NCI-H1694 (cell line): Measurements from ENCODE around the gene PRND.
"Not testable (repeated sequence)": the region's sequence is repeated elsewhere in the genome, so short reads cannot be mapped to it uniquely, and the experiment has no call there.

Experiments
- DNase-seq: peaks from one replicate; lab custom pipeline; 2025; lab: John Stamatoyannopoulos, UW

The PRND gene

DNA sequence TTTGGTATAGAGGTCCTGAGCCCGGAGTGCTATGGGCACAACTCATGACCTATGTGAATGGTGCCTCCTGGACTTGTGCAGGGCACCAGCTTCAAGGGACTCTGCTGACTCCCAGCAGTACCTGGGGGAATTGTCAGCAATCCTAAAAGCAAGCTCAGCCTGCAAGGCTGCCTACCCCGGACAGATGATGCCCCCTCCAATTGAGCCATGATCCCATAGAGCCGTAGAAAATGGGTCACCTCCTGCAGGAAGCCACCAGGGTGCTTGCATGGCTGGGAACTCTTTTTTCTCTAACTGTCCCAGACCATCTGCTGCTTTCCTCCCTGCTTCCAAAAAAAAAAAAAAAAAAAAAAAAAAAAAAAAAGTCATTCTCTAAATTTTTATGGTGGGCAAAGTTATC, 12.9 kb upstream of the PRND start:
- no peak for DNase-seq

DNA sequence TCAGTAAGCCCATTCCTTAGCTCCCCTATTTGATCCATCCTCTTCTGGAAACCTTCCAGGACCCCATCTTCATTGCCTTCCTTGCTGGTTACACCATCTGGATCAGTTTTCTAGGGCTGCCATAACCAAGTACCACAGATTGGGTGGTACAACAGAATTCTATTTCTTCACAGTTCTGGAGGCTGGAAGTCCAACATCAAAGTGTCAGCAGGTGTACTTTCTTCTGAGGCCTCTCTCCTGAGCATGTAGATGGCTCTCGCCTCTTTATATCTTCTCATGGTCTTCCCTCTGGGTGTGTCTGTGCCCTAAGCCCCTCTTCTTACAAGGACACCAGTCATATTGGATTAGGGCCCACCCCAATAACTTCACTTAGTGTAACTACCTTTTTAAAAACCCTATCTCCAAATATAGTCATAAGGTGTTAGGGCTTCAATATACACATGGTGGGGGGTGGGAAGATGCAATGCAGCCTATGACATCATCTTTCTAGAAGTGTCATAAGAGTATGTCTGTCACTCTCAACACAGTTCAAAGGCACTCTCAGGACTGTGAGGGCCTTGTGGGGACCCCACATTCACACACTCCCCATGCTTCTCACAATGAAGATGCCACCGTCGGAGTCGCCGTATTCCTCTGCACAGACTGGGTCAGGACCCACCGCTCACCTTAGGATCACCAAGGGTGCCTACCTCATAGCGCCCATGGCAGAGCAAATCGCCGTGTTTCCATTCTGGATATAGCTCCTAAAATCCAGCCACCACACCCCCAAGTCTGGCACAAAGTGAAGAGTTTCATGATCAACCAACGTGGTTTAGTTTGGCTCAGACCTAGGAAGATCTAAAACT, 12.2 kb upstream of the PRND start:
- no peak for DNase-seq

DNA sequence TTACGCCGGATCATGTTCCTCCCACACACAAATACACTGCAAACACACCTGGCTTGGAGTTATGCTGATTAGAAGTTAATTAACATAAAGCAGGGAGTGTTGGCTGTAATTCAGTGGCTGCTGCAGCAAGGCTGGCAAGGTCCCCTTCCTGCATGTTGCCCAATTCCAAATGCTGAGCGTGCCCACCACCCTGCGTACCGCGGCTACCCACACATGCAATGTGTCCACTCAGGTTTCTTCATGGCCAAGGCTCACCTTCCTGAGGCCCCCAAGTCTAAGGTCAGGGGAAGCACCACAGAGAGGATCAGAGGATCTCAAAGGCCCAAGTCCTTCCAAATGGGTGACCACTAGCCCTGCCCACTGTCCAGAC, 11.6 kb upstream of the PRND start:
- DNase-seq: no peak

DNA sequence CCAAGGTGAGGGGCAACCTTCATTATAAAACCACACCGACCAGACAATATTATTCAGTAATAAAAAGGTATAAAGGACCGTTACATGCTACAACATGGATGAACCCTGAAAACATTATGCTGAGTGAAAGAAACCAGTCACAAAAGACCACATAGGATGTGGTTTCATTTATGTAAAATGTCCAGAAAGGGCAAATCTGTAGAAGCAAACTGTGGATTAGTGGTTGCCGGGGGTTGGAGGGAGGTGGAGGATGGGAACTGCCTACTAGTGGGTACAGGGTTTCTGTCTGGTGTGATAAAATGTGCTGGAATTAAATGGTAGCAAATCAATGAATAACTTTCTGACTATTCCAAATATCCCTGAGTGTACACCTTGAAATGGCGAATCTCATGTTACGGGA, 10.2 kb upstream of the PRND start:
- DNase-seq: no peak

DNA sequence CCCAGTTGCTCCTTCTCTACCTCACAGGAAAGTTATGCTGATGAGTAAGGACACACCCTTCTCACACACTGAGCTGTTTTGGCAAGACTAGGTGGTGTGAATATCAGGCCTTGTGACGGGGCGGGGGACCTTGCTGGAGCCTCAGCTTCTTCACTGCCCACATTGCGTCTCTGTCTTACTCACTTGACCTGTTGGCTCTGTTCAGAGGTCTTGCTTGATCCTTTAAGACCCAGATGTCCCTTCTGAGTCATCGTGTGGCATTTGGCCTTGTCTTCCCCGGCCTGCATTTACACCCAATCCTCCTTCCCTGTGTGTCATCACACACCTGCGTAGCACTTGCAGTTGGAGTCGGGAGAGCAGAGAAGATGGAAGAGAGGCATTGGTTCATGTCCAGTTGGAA, 8.3 kb upstream of the PRND start:
- no peak for DNase-seq

DNA sequence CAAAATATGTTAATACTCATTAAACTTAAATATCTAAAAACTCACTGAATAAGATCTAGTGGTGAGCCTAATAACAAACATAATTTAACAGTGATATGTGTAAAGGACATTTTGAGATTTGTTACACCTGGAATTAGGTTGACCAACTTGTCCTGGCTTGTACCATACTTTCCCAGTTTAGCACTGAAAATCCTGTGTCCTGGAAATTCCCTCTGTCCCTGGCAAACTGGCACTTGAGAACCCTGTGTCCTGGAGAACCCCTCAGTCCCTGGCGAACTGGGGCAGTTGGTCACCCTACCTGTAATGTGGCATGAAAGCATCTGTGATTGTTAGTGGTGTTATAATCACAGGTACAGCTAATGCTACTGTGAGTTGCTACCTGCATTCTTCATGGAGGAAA, 6.9 kb upstream of the PRND start:
- no peak for DNase-seq

DNA sequence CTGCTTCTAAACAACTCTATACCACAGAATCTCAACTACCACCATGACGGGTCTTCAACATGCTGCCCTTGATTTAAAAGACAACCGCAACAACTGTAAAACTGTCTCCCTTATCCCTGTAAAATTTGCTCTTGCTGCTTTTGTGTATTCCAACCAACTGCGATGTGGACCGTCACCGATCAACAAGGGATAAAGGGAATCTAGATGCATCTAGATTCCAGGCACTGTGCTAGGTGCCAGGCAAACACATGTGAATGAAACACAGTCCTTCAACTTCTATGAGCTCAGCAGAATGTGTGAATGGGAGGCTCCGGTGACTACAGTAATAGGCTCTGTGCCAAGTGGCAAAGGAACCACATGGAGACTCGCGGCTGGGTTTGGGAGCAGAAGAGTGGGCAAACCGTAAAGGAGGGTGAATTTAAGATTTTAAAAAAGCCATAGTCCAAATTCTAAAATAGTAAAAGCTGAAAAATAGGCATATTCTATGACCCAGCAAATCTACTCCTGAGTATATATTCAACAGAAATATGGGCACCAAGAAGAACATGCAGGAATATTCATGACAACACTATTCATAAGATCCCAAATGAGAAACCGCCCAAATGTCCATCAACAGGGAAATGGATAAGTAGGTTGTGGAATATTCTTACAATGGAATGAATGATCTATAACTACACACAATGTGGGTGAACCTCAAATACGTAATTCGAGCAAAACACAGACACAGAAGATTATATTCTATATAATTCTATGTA, 3.7 kb upstream of the PRND start:
- no peak for DNase-seq

DNA sequence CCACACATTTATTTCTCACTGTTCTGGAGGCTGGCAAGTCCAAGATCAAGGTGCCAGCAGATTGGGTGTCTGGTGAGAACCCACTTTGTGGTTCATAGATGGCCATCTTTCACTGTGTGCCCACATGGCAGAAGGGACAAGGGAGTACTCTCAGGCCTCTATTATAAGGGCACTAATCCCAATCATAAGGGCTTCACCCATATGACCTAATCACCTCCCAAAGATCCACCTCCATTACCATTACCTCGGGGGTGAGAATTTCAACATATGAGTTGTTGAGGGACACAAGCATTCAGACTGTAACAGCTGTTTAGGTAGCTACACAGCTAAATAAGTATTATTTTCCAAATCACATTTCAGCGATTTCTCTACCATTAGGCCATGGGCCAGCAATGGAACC, 2.5 kb upstream of the PRND start:
- DNase-seq: no peak

DNA sequence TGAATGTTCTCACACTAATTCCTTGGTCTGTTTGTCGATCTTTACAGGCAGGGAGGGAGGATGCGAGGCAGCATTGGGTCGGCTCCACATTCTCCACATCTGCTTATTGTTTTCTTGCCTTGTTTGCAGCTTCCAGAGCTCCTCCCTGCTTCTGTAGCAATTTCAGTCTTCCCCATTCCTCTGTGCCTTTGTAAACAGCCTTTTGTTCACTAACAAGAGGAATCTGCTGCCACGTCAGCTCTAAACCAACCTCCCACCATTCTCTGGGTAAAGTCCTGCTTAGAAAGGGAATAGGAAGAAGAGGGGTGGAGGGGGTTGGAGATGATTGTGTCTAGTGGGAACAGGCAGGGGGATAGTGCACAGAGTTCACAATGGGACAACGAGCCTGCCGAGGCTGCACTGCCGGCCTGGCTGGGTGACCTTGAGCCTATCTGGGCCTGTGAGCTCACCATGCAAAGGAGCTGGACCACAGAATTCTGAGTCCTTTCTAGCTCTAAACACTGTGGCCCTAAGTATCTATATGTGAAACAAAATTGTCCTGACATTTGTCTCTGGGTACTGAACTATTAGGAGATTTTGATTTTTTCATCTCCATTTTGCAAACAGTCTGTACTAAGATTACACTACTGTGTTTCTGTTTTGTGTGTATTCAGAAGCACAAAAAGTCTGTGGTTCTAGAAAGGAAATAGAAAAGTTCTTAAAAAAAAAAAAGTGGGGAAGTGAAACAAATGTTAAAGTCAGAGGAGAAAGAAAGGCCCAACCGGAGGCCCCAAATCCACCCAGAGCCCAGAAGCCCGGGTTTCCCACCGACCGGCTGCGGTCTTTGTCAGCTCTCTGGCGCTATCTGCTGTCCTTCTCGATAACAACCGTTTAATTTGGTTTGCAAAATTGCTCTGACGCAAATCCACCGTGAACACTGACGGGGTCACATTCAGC, 1.4 kb upstream of the PRND start:
- DNase-seq: peak; percentile 36

DNA sequence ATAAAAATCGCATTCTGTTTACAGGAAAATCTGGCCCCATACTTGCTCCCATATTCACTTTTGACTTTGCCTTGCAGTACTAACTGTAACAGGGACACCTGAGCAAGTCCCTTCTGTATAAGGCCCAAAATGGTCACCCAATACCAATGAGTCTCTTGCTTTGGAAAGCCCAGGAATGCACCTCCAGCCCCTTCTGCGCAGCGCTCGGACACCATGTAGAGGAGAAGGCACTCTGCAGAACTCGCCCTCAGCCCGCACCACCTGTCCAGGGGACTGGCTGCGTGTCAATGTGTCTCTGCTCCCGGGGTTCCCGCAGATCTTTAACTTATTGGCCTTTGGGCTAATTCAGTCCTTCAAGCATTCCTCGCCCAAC, 746 bp upstream of the PRND start:
- no peak for DNase-seq

DNA sequence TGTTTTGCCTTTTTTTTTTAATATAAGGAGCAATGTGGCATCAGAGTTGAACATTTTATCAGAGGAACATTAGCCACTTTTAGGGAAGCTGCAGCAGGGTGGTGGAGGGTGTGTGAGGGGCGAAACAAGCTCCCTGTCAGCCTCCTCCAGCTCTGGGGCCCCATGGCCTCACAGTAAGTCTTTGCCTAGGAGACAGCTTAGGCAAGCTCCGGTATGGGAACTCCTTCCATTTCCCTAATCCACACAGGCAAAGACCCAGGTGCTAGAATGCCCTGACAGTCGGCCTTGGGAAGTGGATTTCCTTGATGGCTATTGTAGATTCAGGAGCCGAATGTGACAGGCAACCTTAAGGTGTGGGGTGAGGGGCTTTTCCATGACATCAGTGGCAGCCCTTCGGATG, 862 bp downstream of the PRND start:
- no peak for DNase-seq

DNA sequence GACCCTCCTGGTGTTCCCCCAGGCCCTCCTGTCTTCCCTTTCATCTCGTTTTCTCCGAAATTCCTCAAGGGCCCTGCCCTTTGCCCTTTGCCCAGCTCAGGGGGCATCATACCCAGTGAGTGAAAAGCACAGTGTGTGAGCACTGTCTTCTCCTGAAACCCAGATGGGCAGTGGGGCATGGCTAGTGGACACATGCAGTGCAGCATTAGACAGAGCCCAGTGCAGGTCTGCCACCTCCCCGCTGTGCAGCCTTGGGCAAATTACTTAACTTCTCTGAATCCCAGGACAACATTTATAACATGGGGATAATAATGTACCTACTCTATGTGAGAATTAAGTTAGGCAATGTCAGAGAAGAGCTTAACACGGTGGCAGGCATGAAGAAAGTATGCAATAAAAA, 1.3 kb downstream of the PRND start:
- DNase-seq: no peak

DNA sequence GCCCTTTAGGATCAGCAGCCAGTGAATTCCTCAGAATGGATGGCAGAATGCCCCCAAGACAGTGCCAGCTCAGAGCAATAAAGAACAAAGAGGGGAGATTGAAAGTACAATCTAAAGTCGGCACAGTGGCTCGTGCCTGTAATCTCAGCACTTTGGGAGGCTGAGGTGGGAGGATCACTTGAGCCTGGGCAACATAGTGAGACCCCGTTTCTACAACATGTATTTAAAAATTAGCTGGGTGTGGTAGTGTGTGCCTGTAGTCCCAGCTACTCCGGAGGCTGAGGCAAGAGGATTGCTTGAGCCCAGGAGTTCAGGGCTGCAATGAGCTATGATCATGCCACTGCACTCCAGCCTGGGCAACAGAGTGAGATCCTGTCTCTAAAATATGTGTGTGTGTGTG, 1.8 kb downstream of the PRND start:
- not testable (repeated sequence) for DNase-seq

DNA sequence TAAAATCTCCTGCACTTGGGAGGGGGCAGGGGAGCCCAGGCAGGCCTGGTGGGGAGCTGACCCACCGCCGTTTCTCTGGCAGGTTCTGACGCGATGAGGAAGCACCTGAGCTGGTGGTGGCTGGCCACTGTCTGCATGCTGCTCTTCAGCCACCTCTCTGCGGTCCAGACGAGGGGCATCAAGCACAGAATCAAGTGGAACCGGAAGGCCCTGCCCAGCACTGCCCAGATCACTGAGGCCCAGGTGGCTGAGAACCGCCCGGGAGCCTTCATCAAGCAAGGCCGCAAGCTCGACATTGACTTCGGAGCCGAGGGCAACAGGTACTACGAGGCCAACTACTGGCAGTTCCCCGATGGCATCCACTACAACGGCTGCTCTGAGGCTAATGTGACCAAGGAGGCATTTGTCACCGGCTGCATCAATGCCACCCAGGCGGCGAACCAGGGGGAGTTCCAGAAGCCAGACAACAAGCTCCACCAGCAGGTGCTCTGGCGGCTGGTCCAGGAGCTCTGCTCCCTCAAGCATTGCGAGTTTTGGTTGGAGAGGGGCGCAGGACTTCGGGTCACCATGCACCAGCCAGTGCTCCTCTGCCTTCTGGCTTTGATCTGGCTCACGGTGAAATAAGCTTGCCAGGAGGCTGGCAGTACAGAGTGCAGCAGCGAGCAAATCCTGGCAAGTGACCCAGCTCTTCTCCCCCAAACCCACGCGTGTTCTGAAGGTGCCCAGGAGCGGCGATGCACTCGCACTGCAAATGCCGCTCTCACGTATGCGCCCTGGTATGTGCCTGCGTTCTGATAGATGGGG, 3.0 kb downstream of the PRND start:
- no peak for DNase-seq

DNA sequence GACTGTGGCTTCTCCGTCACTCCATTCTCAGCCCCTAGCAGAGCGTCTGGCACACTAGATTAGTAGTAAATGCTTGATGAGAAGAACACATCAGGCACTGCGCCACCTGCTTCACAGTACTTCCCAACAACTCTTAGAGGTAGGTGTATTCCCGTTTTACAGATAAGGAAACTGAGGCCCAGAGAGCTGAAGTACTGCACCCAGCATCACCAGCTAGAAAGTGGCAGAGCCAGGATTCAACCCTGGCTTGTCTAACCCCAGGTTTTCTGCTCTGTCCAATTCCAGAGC, 3.5 kb downstream of the PRND start:
- DNase-seq: no peak

DNA sequence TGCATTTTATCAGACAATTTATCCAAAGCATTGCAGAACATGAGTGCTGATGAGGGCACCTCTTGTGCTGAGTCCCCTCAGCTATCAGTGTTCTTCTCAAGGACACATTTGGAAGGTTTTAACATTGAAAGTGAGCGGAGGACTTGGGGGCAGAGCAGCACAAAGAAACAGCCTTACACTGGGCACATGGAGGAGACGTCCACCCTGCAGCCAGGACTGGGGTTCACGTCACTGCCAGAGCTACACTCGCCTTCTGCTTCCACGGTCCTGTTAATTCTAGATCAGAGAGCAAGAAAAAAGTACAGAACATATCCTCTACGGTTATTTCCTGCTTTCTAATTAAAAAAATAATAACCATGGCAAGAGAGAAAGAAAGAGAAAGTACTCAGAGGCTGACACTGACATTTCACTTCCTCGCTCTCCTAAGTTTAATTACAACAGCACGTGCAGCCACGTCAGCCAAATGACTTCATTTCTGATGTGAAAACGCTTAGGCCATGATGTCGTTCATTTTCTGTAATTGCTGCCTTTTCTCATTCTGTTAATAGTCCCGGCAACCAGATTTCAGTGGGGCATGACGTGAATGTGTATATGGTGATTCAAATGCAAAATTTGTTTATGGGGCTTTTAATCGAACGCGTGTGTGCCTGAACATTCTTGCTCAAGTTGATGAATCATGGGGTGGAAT, 5.1 kb downstream of the PRND start:
- DNase-seq: no peak

DNA sequence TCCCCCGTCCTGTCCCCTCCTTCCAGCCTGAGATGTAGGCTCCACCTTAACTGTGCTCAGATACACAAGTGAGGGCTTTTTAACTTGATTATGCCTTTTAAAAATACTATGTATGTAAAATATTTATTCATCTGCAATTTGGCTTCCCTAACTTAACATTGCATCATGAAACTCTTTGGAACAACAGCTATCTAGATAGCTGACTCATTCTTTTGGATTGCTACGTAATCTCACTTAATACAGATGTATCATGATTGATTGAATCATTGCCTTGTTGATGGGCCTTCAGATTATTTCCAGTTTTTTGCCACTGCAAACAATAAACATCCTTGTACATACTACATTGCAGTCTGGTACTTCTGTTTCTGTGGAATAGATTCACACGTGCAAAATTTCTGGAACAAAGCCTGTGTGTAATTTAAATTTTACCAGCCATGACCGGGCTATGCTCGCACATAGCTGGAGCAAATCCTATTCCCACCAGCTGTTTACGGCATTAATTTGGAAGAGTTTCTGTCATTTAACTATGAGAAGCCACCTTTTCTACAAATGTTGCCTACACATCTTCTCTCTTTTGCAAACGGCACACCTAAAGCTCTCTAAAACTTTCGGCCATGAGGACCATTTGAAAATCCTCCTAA, 6.5 kb downstream of the PRND start:
- DNase-seq: no peak

DNA sequence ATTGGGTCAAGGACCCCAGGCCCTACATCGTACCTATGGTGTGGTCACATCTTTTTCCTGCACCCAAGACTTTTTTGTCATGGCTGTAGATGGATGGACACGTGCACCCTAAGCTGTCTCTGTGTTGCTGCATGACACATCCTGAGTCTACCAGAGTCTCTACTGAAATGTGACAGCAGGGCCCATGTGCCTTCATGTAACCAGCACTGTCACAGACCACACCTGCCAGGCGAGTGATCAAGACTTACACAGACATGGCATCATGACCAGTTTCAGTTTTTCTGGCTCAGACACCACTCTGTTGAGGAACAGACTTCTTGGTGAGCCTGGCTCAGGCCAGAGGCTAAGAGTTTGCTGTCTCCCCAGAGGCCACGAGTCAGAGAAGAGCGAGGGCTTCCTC, 7.6 kb downstream of the PRND start:
- no peak for DNase-seq

DNA sequence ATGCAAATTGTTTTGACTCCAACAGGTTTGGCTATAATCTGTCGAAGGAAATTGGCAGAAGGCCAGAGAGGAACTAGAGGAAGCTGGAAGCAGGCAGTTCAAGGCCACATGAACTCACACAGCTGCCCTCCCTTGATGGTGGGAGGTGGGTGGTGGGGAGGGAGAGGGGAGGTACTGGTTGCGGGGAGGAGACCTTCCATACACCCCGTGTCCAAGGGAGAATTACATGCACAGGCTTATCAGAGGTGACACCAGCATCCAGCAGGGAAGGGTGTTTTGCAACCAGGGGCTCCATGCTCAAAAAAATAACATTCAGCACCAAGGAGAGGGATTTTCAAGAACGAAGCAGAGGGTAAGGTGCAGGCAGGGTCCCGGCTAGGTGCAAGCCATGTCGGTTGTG, 9.1 kb downstream of the PRND start:
- DNase-seq: no peak

DNA sequence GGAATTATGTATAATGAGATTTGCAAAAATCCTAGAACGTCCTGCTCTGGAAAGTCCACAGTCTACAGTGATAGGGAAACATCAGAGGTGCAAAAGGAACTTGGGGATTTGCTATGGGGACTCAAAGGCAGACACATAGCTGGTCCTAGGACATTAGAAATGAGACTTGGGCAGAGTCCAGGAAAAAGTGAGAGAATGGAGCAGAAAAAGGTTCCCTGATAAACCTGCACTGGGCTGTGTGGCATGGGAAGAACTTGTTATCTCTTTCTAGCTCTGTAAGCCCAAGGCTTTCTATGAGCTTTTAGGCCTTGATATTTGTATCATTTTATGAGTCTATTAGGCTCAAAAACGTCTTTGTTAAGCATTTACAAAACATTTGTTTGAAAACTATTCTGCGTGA, 15.2 kb downstream of the PRND start:
- no peak for DNase-seq
